Measurements from ENCODE around the gene CLEC16A.

CLEC16A gene

GRCh38 chr16:11145819-11146211 lies 201.5 kb downstream of the CLEC16A start:
- Histone ChIP-seq H3K79me2 (ENCODE audit: insufficient read depth, low read length) (no peaks in the 10 kb centered on the region), H3K36me3 (ENCODE audit: insufficient read depth, low read length) (peaks cover 13% of the 10 kb centered on the region), H3K4me3 (ENCODE audit: low read depth in 1 of 2, low read length in 2 of 2) (no peak overlapping the region), H3K4me1 (ENCODE audit: insufficient read depth, low read length) (peaks cover under 1% of the 10 kb centered on the region), H3K9ac (ENCODE audit: low read depth, low read length) (no peak overlapping the region), H4K20me1 (ENCODE audit: insufficient read depth, low read length) (no peaks in the 10 kb centered on the region), H3K27me3 (ENCODE audit: insufficient read depth, low read length, poor library complexity) (no peaks in the 10 kb centered on the region), H2AFZ (ENCODE audit: low read depth, low read length) (no peak overlapping the region), H3K4me2 (ENCODE audit: insufficient read depth, low read length) (no peak overlapping the region), H3K9me3 (ENCODE audit: insufficient read depth, low read length, severe bottlenecking) (no peaks in the 10 kb centered on the region), H3K27ac (ENCODE audit: low read length) (no peak overlapping the region)
- no peak for ATAC-seq (ENCODE audit: insufficient read depth, low read depth)
- no peak for DNase-seq
- TF ChIP-seq, protein P1, sequence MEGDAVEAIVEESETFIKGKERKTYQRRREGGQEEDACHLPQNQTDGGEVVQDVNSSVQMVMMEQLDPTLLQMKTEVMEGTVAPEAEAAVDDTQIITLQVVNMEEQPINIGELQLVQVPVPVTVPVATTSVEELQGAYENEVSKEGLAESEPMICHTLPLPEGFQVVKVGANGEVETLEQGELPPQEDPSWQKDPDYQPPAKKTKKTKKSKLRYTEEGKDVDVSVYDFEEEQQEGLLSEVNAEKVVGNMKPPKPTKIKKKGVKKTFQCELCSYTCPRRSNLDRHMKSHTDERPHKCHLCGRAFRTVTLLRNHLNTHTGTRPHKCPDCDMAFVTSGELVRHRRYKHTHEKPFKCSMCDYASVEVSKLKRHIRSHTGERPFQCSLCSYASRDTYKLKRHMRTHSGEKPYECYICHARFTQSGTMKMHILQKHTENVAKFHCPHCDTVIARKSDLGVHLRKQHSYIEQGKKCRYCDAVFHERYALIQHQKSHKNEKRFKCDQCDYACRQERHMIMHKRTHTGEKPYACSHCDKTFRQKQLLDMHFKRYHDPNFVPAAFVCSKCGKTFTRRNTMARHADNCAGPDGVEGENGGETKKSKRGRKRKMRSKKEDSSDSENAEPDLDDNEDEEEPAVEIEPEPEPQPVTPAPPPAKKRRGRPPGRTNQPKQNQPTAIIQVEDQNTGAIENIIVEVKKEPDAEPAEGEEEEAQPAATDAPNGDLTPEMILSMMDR (IDR thresholded peaks at IDR 0.05; ENCODE audit: borderline replicate concordance, extremely low read depth, low read length, poor library complexity, severe bottlenecking): no peak
- TF ChIP-seq EZH2 (IDR thresholded peaks at IDR 0.05; ENCODE audit: borderline replicate concordance, low read depth, low read length, severe bottlenecking): no peak

- Histone ChIP-seq H3K36me3 (ENCODE audit: insufficient read depth, low read length) (peaks cover 13% of the 10 kb centered on the region), H2AFZ (ENCODE audit: low read depth, low read length) (no peak overlapping the region), H3K9me3 (ENCODE audit: insufficient read depth, low read length, severe bottlenecking) (no peaks in the 10 kb centered on the region), H3K27me3 (ENCODE audit: insufficient read depth, low read length, poor library complexity) (no peaks in the 10 kb centered on the region), H4K20me1 (ENCODE audit: insufficient read depth, low read length) (no peaks in the 10 kb centered on the region), H3K4me2 (ENCODE audit: insufficient read depth, low read length) (no peak overlapping the region), H3K27ac (ENCODE audit: low read length) (no peak overlapping the region), H3K79me2 (ENCODE audit: insufficient read depth, low read length) (no peaks in the 10 kb centered on the region), H3K9ac (ENCODE audit: low read depth, low read length) (no peak overlapping the region), H3K4me3 (ENCODE audit: low read depth in 1 of 2, low read length in 2 of 2) (no peak overlapping the region), H3K4me1 (ENCODE audit: insufficient read depth, low read length) (no peaks in the 10 kb centered on the region)
- TF ChIP-seq EZH2 (IDR thresholded peaks at IDR 0.05; ENCODE audit: borderline replicate concordance, low read depth, low read length, severe bottlenecking): no peak
- DNase-seq (no peak), ATAC-seq (ENCODE audit: insufficient read depth, low read depth) (no peak)
These were observed 202.8 kb downstream of the CLEC16A start for GRCh38 chr16:11147033-11147753.

DNA sequence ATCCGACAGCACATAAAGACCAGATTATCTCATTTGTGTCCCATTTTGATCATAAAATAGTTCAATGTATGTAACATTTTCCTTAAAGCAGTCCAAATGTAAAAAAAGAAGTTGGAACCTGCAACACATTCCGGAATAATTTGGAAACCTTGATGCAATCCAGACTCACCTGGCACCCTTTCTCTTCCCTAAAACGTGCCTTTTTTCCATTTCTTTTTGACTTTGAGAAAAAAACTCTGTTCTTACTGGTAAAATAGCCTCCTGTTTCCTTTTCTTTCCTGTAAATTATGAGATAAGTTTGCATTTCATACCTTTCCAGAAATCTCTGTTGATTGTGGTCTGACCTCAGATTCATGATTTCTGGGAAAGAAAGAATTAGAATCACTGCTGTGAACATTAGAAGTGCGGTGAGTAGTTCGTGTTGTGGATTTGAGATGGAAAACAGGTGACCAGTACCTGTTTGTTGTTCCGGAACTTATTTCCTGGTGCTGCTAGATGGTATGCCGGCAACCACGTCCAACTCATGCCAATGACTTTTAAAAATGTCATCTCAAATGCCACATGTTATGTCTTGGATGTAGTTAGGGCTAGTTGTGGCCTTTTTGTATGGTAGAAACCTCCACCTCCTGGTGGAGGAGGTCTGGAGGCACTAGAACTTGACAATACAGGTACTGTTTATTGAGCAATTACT lies 203.5 kb downstream of the CLEC16A start:
- Histone ChIP-seq H3K27ac (ENCODE audit: low read length) (no peak overlapping the region), H3K4me3 (ENCODE audit: low read depth in 1 of 2, low read length in 2 of 2) (no peak overlapping the region), H3K9ac (ENCODE audit: low read depth, low read length) (no peak overlapping the region), H3K4me2 (ENCODE audit: insufficient read depth, low read length) (no peak overlapping the region), H3K27me3 (ENCODE audit: insufficient read depth, low read length, poor library complexity) (no peaks in the 10 kb centered on the region), H2AFZ (ENCODE audit: low read depth, low read length) (no peak overlapping the region), H3K36me3 (ENCODE audit: insufficient read depth, low read length) (peaks cover 13% of the 10 kb centered on the region), H3K4me1 (ENCODE audit: insufficient read depth, low read length) (no peaks in the 10 kb centered on the region), H4K20me1 (ENCODE audit: insufficient read depth, low read length) (no peaks in the 10 kb centered on the region), H3K79me2 (ENCODE audit: insufficient read depth, low read length) (no peaks in the 10 kb centered on the region), H3K9me3 (ENCODE audit: insufficient read depth, low read length, severe bottlenecking) (no peaks in the 10 kb centered on the region)
- DNase-seq (no peak), ATAC-seq (ENCODE audit: insufficient read depth, low read depth) (no peak)
- no peak for TF ChIP-seq EZH2 (IDR thresholded peaks at IDR 0.05; ENCODE audit: borderline replicate concordance, low read depth, low read length, severe bottlenecking)

- peaks cover 13% of the 10 kb centered on the region for H3K36me3 ChIP-seq (ENCODE audit: insufficient read depth, low read length)
- no peaks in the 10 kb centered on the region for H3K27me3 ChIP-seq (ENCODE audit: insufficient read depth, low read length, poor library complexity)
- no peak overlapping the region for H3K4me2 ChIP-seq (ENCODE audit: insufficient read depth, low read length)
- ATAC-seq (ENCODE audit: insufficient read depth, low read depth) (no peak), DNase-seq (no peak)
- TF ChIP-seq EZH2 (IDR thresholded peaks at IDR 0.05; ENCODE audit: borderline replicate concordance, low read depth, low read length, severe bottlenecking): no peak
- TF ChIP-seq, protein P1 (IDR thresholded peaks at IDR 0.05; ENCODE audit: borderline replicate concordance, extremely low read depth, low read length, poor library complexity, severe bottlenecking): no peak
- H2AFZ ChIP-seq (ENCODE audit: low read depth, low read length): no peak overlapping the region
- no peaks in the 10 kb centered on the region for H3K79me2 ChIP-seq (ENCODE audit: insufficient read depth, low read length)
- no peak overlapping the region for H3K4me3 ChIP-seq (ENCODE audit: low read depth in 1 of 2, low read length in 2 of 2)
- no peak overlapping the region for H3K27ac ChIP-seq (ENCODE audit: low read length)
- H3K9me3 ChIP-seq (ENCODE audit: insufficient read depth, low read length, severe bottlenecking): no peaks in the 10 kb centered on the region
- H3K4me1 ChIP-seq (ENCODE audit: insufficient read depth, low read length): no peaks in the 10 kb centered on the region
- H4K20me1 ChIP-seq (ENCODE audit: insufficient read depth, low read length): no peaks in the 10 kb centered on the region
- no peak overlapping the region for H3K9ac ChIP-seq (ENCODE audit: low read depth, low read length)
These were observed 204.8 kb downstream of the CLEC16A start for GRCh38 chr16:11149011-11149616.
